ENCODE results near the gene MRM2.

Gene MRM2

DNA sequence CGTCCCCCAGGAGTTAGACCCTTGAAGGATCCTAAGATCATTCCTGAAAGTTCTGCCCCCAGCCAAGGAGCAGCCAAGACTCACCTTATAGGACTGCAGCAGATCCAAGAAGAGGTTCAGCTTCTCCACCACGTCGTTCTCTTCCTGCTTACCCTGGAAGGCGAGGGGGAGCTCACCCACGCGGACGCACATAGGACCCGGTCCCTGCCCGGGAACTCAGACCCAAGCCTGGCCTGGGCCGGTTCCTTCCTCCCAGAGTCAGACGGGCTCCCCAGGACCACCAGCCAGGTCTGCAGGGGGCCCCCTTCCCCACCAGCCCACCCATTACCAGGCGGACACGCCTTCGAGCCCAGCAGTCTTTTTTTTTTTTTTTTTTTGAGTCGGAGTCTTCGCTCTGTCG is 15.6 kb upstream of the MRM2 start:
- no peak overlapping the region for H3K4me3 ChIP-seq (replicated peaks; ENCODE audit: low read depth, low read length)
- TF ChIP-seq, protein P1, sequence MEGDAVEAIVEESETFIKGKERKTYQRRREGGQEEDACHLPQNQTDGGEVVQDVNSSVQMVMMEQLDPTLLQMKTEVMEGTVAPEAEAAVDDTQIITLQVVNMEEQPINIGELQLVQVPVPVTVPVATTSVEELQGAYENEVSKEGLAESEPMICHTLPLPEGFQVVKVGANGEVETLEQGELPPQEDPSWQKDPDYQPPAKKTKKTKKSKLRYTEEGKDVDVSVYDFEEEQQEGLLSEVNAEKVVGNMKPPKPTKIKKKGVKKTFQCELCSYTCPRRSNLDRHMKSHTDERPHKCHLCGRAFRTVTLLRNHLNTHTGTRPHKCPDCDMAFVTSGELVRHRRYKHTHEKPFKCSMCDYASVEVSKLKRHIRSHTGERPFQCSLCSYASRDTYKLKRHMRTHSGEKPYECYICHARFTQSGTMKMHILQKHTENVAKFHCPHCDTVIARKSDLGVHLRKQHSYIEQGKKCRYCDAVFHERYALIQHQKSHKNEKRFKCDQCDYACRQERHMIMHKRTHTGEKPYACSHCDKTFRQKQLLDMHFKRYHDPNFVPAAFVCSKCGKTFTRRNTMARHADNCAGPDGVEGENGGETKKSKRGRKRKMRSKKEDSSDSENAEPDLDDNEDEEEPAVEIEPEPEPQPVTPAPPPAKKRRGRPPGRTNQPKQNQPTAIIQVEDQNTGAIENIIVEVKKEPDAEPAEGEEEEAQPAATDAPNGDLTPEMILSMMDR (IDR thresholded peaks at IDR 0.05; ENCODE audit: low read length, missing control alignments) = no peak
- DNase-seq (ENCODE audit: low read depth) = no peak

GRCh38 chr7:2257046-2257551 is 15.1 kb upstream of the MRM2 start:
- no peak overlapping the region for H3K4me3 ChIP-seq (replicated peaks; ENCODE audit: low read depth, low read length)
- TF ChIP-seq, protein P1 (IDR thresholded peaks at IDR 0.05; ENCODE audit: low read length, missing control alignments) = no peak
- no peak for DNase-seq (ENCODE audit: low read depth)

DNA sequence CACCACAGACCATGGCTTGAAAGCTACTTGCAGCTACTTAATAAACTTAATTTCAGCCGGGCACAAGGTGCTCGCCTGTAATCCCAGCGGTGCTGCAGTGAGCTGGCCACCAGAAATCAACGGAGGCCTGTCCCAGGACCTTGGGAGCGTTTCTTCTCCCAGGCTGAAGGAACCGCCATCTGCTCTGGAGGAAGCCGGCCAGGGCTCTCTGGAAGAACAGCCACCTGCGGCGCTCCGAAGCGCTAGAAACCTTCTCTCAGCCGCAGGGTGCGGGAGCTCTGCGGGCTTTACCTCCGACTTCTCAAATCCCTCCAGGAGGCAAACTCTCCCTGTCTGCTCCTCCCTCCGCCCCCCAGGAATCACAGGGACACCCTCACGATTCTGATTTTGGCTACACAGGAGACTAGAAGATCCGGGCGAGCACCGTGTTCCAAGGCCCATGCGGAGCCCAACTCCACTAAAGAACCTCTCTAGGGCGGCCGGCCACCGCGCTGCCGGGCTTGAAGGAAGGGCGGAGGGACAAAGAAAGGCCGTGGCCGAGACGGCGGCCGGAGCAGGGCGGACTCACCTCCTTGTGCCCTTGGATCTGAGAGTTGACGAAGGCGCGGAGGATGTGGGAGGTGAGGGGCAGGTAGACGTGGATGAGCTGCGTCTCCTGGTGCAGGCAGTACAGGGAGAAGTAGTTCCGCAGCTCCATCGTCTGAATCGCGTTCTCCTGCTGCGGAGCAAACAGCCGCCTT is 14.5 kb upstream of the MRM2 start:
- TF ChIP-seq, protein P1 (IDR thresholded peaks at IDR 0.05; ENCODE audit: low read length, missing control alignments) = no peak
- DNase-seq (ENCODE audit: low read depth) = no peak
- no peak overlapping the region for H3K4me3 ChIP-seq (replicated peaks; ENCODE audit: low read depth, low read length)

DNA sequence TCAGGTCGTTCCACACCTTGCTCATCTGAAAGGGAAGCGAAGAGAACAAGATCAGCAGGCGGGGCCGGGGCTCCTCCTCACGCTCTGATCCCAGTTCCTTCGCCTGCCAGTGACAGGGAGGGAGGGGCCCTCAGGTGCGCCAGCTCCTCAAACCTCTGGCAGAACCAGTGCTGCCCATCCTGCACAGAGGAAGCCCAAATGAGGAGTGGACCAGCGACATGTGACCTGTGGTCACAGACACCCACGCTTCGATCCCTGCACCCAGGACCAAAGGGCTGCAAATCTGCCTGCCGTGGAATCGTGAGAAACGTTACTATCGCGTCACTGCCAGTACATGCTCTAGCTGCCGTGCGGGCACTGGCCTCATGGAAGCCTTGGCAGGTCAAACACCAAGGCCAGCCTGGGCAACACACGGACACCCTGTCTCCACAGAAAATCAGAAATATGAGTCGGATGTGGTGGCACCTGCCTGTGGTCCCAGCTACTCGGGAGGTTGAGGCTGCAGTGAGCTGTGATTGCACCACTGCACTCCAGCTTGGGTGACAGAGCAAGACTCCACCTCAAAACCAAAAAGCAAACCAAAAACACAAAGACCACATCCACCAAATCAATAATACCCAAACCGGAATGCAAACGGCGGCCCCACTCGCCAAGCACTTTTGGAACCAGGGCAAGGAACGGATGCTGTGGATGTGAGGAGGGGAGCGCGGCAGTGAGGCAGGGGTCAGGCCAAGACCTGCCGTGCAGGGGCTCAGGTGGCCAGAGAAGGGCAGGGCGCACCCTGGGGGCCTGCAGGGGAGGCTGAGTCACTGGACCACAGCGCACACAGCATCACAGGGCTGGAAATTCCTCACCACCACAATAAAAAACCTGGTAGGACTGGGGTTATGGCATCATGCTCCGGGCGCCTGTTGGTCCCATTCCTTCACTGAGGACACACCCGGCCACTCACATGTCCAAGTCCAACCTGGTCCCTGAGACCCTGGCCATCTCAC is 13.4 kb upstream of the MRM2 start:
- DNase-seq (ENCODE audit: low read depth) = no peak
- no peak overlapping the region for H3K4me3 ChIP-seq (replicated peaks; ENCODE audit: low read depth, low read length)
- TF ChIP-seq, protein P1 (IDR thresholded peaks at IDR 0.05; ENCODE audit: low read length, missing control alignments) = no peak

DNA sequence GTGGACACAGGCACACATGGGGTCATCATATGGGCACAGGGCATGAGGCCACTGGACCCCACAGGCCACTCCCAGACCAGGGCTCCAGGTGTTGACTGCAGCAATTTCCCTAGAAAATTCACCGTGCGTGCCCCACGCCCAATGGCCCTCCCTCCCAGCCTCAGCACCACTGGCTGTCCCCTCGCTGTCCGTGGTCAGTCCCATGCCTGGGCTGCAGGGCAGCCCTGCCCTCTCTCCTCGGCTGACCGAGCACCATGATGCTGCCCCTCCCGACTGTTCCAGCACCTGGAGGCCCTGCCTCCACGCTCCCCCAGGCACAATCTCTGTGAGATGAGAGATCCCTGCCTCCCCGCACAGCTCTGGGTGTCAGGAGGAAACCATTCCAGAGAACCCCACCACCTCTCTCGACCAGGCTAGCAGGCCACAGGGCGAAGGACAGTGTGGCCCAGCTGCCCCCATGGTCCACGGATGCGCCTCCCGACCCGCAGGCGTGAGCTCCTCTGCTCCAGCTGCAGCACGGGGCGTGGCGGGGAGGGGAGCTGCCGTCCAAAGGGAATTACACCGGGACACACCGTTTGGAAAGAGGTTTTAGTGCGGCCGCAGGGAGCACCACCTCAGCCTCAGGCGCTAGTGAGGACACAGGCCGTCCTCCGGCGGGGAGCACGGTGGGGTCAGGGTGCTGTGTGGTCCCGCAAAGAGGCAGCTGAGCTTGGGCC is 12.6 kb upstream of the MRM2 start:
- DNase-seq (ENCODE audit: low read depth) = no peak

More for the DNA sequence above, 12.6 kb upstream of the MRM2 start:
- no peak overlapping the region for H3K4me3 ChIP-seq (replicated peaks; ENCODE audit: low read depth, low read length)
- TF ChIP-seq, protein P1 (IDR thresholded peaks at IDR 0.05; ENCODE audit: low read length, missing control alignments) = no peak

Data from fibroblast of pulmonary artery (primary cell).